Stimulated activated CD4-positive, alpha-beta T cell treated with anti-CD3 and anti-CD28 coated beads, Interleukin-4, amount 100 ng/mL, for 24 hours (primary cell): Measurements from ENCODE around the gene RHOBTB1.
"Not testable (repeated sequence)": the region's sequence is repeated elsewhere in the genome, so short reads cannot be mapped to it uniquely, and the experiment has no call there.

Experiments used
- DNase-seq: peaks from one replicate; pipeline ENCODE4 v3.0.0-alpha.2; 2020

Gene RHOBTB1

GRCh38 chr10:60856405-60856804 is 87.6 kb downstream of the RHOBTB1 start:
- DNase-seq, result no peak

- DNase-seq, result no peak
Measured at GRCh38 chr10:60853637-60854036, 90.3 kb downstream of the RHOBTB1 start.

- DNase-seq, result no peak
Measured at GRCh38 chr10:60853107-60853506, 90.9 kb downstream of the RHOBTB1 start.

- no peak for DNase-seq
Measured at GRCh38 chr10:60849740-60850139, 94.2 kb downstream of the RHOBTB1 start.

- DNase-seq, result no peak
Measured at GRCh38 chr10:60849217-60849616, 94.8 kb downstream of the RHOBTB1 start.

GRCh38 chr10:60848680-60849079 is 95.3 kb downstream of the RHOBTB1 start:
- DNase-seq, result no peak

GRCh38 chr10:60848126-60848525 is 95.9 kb downstream of the RHOBTB1 start:
- no peak for DNase-seq

- DNase-seq, result no peak
Measured at GRCh38 chr10:60846173-60846572, 97.8 kb downstream of the RHOBTB1 start.

- DNase-seq, result no peak
Measured at GRCh38 chr10:60845038-60845437, 98.9 kb downstream of the RHOBTB1 start.

- no peak for DNase-seq
Measured at GRCh38 chr10:60842694-60843093, 101.3 kb downstream of the RHOBTB1 start.

GRCh38 chr10:60841227-60841626 is 102.8 kb downstream of the RHOBTB1 start:
- not testable (repeated sequence) for DNase-seq

GRCh38 chr10:60835049-60835448 is 108.9 kb downstream of the RHOBTB1 start:
- DNase-seq, result no peak

- DNase-seq, result no peak
Measured at GRCh38 chr10:60834401-60834800, 109.6 kb downstream of the RHOBTB1 start.

- DNase-seq, result not testable (repeated sequence)
Measured at GRCh38 chr10:60832136-60832535, 111.8 kb downstream of the RHOBTB1 start.

GRCh38 chr10:60828489-60828852 is 115.5 kb downstream of the RHOBTB1 start:
- DNase-seq, result no peak

GRCh38 chr10:60827791-60828488 is 116.0 kb downstream of the RHOBTB1 start:
- no peak for DNase-seq

GRCh38 chr10:60825520-60825919 is 118.5 kb downstream of the RHOBTB1 start:
- no peak for DNase-seq

GRCh38 chr10:60823324-60823723 is 120.7 kb downstream of the RHOBTB1 start:
- DNase-seq, result no peak

- no peak for DNase-seq
Measured at GRCh38 chr10:60822809-60823208, 121.2 kb downstream of the RHOBTB1 start.

- no peak for DNase-seq
Measured at GRCh38 chr10:60821656-60822055, 122.3 kb downstream of the RHOBTB1 start.

GRCh38 chr10:60820093-60820754 is 123.8 kb downstream of the RHOBTB1 start:
- DNase-seq, result no peak
